Endothelial cell of umbilical vein (primary cell): ENCODE data around the gene MGAT5. TPM values are rescaled to one million over a fixed set of nuclear protein-coding genes. Genes with fewer than 3 reads are reported as not detected.

ENCODE experiments used
- BruUV-seq: library from RNA; stranded (reverse); fragments of 400-500 nt; replicated peaks from 2 replicates; lab custom pipeline; 2021; lab: Mats Ljungman, UMichigan
- CTCF ChIA-PET: fragments of 300-600, 350-600 bp; sonication (Branson Sonifier 250); formaldehyde crosslinking; loops from one replicate; lab custom pipeline; 2021; ENCODE audit warnings: antibody characterized with exemption, inconsistent platforms; lab: Charles Lee
- POLR2A ChIA-PET: fragments of 300-600, 350-600 bp; sonication (Branson Sonifier 250); formaldehyde crosslinking; loops from one replicate; lab custom pipeline; 2021; ENCODE audit warnings: antibody characterized with exemption, inconsistent platforms; lab: Charles Lee
- DNase-seq: peaks from one replicate; pipeline ENCODE4 v3.0.0-alpha.2; 2011; ENCODE audit warnings: low read depth, low spot score
- FAIRE-seq: peaks from 2 replicates; lab custom pipeline; 2011; peaks lifted over from hg19 to GRCh38; lab: Jason Lieb, UNC
- H2AFZ ChIP-seq: 2 replicates; pipeline ENCODE4 v1.6.0; 2012; ENCODE audit warnings: low read depth, low read length, control low read depth, inconsistent platforms
- H3K27ac ChIP-seq: 2 replicates; pipeline ENCODE4 v1.5.1; 2011; ENCODE audit warnings: low read depth, mild to moderate bottlenecking, control low read depth, low read length, moderate library complexity; ENCODE audit not compliant: insufficient read depth
- H3K27me3 ChIP-seq, 2 experiments: 2 replicates each; pipeline versions ENCODE4 v1.6.0 to v1.6.1; 2011; ENCODE audit warnings: low read length in 2 of 2, mixed read lengths in 1 of 2; ENCODE audit not compliant: control insufficient read depth in 2 of 2, insufficient read depth in 2 of 2
- H3K36me3 ChIP-seq, 2 experiments: 2 replicates in 1 of 2; 3 replicates in 1 of 2; pipeline ENCODE4 v1.5.1; 2011; ENCODE audit warnings: low read length in 2 of 2, mild to moderate bottlenecking in 1 of 2, moderate library complexity in 1 of 2; ENCODE audit not compliant: control insufficient read depth in 2 of 2, insufficient read depth in 2 of 2; ENCODE audit errors: extremely low read depth in 1 of 2
- H3K4me1 ChIP-seq: 3 replicates; pipeline ENCODE4 v1.5.1; 2011; ENCODE audit warnings: mild to moderate bottlenecking, low read length; ENCODE audit not compliant: control insufficient read depth, insufficient read depth; ENCODE audit errors: extremely low read depth
- H3K4me2 ChIP-seq: 2 replicates; pipeline ENCODE4 v1.6.1; 2011; ENCODE audit warnings: low read length, control low read depth, mixed read lengths; ENCODE audit not compliant: insufficient read depth
- H3K4me3 ChIP-seq, 3 experiments: fragments of 200-600 bp in 1 of 3; sonication (generic), shearing (Covaris generic) in 1 of 3; replicated peaks in 1 of 3; 2 replicates each; pipeline ENCODE4 v1.5.1; 2011 to 2016; ENCODE audit warnings: control low read depth in 3 of 3, low read length in 3 of 3, mild to moderate bottlenecking in 2 of 3, inconsistent platforms in 1 of 3, low read depth in 1 of 3, moderate library complexity in 1 of 3; ENCODE audit not compliant: insufficient read depth in 1 of 3
- H3K79me2 ChIP-seq: 2 replicates; pipeline ENCODE4 v1.6.0; 2012; ENCODE audit warnings: low read length, inconsistent platforms; ENCODE audit not compliant: control insufficient read depth, insufficient read depth
- H3K9ac ChIP-seq: replicated peaks from 2 replicates; pipeline ENCODE3; 2011; ENCODE audit warnings: low read length, control low read depth; ENCODE audit not compliant: insufficient read depth; ENCODE audit errors: extremely low read depth
- H3K9me1 ChIP-seq: replicated peaks from 3 replicates; pipeline ENCODE4 v1.6.0; 2011; ENCODE audit warnings: mild to moderate bottlenecking, low read length; ENCODE audit not compliant: control insufficient read depth, insufficient read depth; ENCODE audit errors: extremely low read depth
- H3K9me3 ChIP-seq: replicated peaks from 2 replicates; pipeline ENCODE4 v1.5.1; 2012; ENCODE audit warnings: low read length, inconsistent platforms; ENCODE audit not compliant: control insufficient read depth, insufficient read depth
- H4K20me1 ChIP-seq: replicated peaks from 2 replicates; pipeline ENCODE3; 2011; ENCODE audit warnings: mild to moderate bottlenecking, low read length; ENCODE audit not compliant: control insufficient read depth, insufficient read depth; ENCODE audit errors: extremely low read depth
- CTCF ChIP-seq, 2 donors: IDR thresholded peaks; 1 replicate in 1 of 2; 2 replicates in 1 of 2; pipeline ENCODE4 v1.5.1; 2011; ENCODE audit warnings: low read length in 2 of 2, mild to moderate bottlenecking in 2 of 2, moderate library complexity in 2 of 2, control low read depth in 1 of 2, inconsistent platforms in 1 of 2, low read depth in 1 of 2; ENCODE audit not compliant: insufficient read depth in 1 of 2; ENCODE audit errors: extremely low read depth in 1 of 2
- EZH2 ChIP-seq: IDR thresholded peaks from 2 replicates; pipeline ENCODE4 v1.6.1; 2012; ENCODE audit warnings: borderline replicate concordance, low read depth, mild to moderate bottlenecking, moderate library complexity, low read length, inconsistent platforms; ENCODE audit not compliant: severe bottlenecking
- FOS ChIP-seq: IDR thresholded peaks from 2 replicates; pipeline ENCODE4 v1.6.1; 2011; ENCODE audit warnings: mild to moderate bottlenecking, low read length, moderate library complexity, borderline replicate concordance; ENCODE audit not compliant: insufficient read depth
- GATA2 ChIP-seq: IDR thresholded peaks from 2 replicates; pipeline ENCODE4 v1.7.0; 2011; ENCODE audit warnings: low read depth, mild to moderate bottlenecking, moderate library complexity, mixed read lengths, low read length; ENCODE audit not compliant: insufficient read length, insufficient read depth
- JUN ChIP-seq: IDR thresholded peaks from 2 replicates; pipeline ENCODE4 v1.6.1; 2011; ENCODE audit warnings: borderline replicate concordance, low read depth; ENCODE audit not compliant: insufficient read length, insufficient read depth
- MAX ChIP-seq: IDR thresholded peaks from 2 replicates; pipeline ENCODE4 v1.6.1; 2011; ENCODE audit not compliant: insufficient read depth, insufficient read length
- MYC ChIP-seq: IDR thresholded peaks from one replicate; pipeline ENCODE4 v1.6.1; 2011; ENCODE audit warnings: mild to moderate bottlenecking, low read depth, low read length
- POLR2A ChIP-seq: IDR thresholded peaks from 2 replicates; pipeline ENCODE4 v1.6.1; 2012; ENCODE audit warnings: low read depth, mild to moderate bottlenecking, control low read depth, low read length
- POLR2AphosphoS5 ChIP-seq: IDR thresholded peaks from 2 replicates; pipeline ENCODE4 v1.6.1; 2012; ENCODE audit warnings: low read depth, mild to moderate bottlenecking, control low read depth, low read length, moderate library complexity; ENCODE audit not compliant: insufficient read depth
- dilution Hi-C: fragments of 300-500 bp; cut with MboI; formaldehyde crosslinking; loops from one replicate; pipeline ENCODE4 v1.15.0; 2019; ENCODE audit warnings: low sequenced_read_pairs; ENCODE audit not compliant: extremely low pct_ligation_motif_present
- intact Hi-C: fragments of 100-400 bp; cut with micrococcal nuclease; formaldehyde crosslinking; loops from one replicate; pipeline ENCODE4 v1.10.0; 2022
- polyA plus RNA-seq, 4 experiments: library from polyadenylated mRNA; depleted of rRNA in 3 of 4; stranded (reverse) in 3 of 4; unstranded in 1 of 4; fragments of >200 nt; gene quantifications; 2 replicates each; pipeline versions ENCODE4 v1.2.1 to v1.2.3, GENCODE V29; 2011 to 2012; ENCODE audit warnings: missing spikeins in 1 of 4
- total RNA-seq: library from RNA; stranded (reverse); gene quantifications from 2 replicates; pipeline ENCODE4 v1.2.3, GENCODE V29; 2021

Gene MGAT5
- total and polyA plus RNA-seq, 2 donors (not counting 3 experiments of a cell fraction or from before 2014, with no cell fraction given): 17.7 to 84.1 TPM

GRCh38 chr2:134216152-134216829 is 37.6 kb upstream of the MGAT5 start:
- Histone ChIP-seq H3K36me3 (peaks cover 0 to 2% of the 10 kb centered on the region in 2 experiments), H3K4me3 (no peak overlapping the region), H4K20me1 (peaks cover 7% of the 10 kb centered on the region), H3K9me1 (no peaks in the 10 kb centered on the region), H3K9ac (no peak overlapping the region), H3K27me3 (no peaks in the 10 kb centered on the region), H3K4me1 (no peaks in the 10 kb centered on the region), H3K79me2 (peaks cover 13% of the 10 kb centered on the region), H2AFZ (no peak overlapping the region), H3K9me3 (no peaks in the 10 kb centered on the region), H3K4me2 (no peak overlapping the region), H3K27ac (no peak overlapping the region)
- FAIRE-seq (no peak), DNase-seq (no peak)
- ChIA-PET CTCF (interaction anchor here (0.7 to 2.9 kb wide), 6 partner anchors 9 to 235 kb away, joined by 3 to 18 read pairs (median 5); no protein-coding TSS in a partner anchor), POLR2A (no interaction called here)
- intact Hi-C loops (no loop called here), dilution Hi-C loops (no loop called here)
- TF ChIP-seq FOS (no peak), CTCF (IDR thresholded peaks at IDR 0.05; ENCODE audit: extremely low read depth in 1 of 2, insufficient read depth in 1 of 2, low read depth in 1 of 2, low read length in 2 of 2) (no peak), GATA2 (no peak), POLR2A (no peak)
- no TSS peak for BruUV-seq

GRCh38 chr2:134217351-134217750 is 36.5 kb upstream of the MGAT5 start:
- Histone ChIP-seq H3K9me1 (no peaks in the 10 kb centered on the region), H3K4me3 (no peak overlapping the region), H3K27ac (no peak overlapping the region), H3K27me3 (no peaks in the 10 kb centered on the region), H3K36me3 (peaks cover 0 to 2% of the 10 kb centered on the region in 2 experiments), H3K4me2 (no peak overlapping the region), H3K79me2 (peaks cover 13% of the 10 kb centered on the region), H3K9ac (no peak overlapping the region), H3K4me1 (no peaks in the 10 kb centered on the region), H4K20me1 (peaks cover 7% of the 10 kb centered on the region), H3K9me3 (no peaks in the 10 kb centered on the region), H2AFZ (no peak overlapping the region)
- CTCF ChIA-PET: no interaction called here
- no peak for DNase-seq
- POLR2A ChIA-PET: no interaction called here
- dilution Hi-C loops (no loop called here), intact Hi-C loops (no loop called here)
- FAIRE-seq: no peak
- no TSS peak for BruUV-seq
- TF ChIP-seq POLR2AphosphoS5: no peak
- no peak for TF ChIP-seq EZH2
- no peak for TF ChIP-seq GATA2
- no peak for TF ChIP-seq FOS
- no peak for TF ChIP-seq JUN
- no peak for TF ChIP-seq POLR2A
- no peak for TF ChIP-seq CTCF (IDR thresholded peaks at IDR 0.05; ENCODE audit: extremely low read depth in 1 of 2, insufficient read depth in 1 of 2, low read depth in 1 of 2, low read length in 2 of 2)
- no peak for TF ChIP-seq MAX
- TF ChIP-seq MYC: no peak
